Measurements from ENCODE around the gene ACTN4.

DNA sequence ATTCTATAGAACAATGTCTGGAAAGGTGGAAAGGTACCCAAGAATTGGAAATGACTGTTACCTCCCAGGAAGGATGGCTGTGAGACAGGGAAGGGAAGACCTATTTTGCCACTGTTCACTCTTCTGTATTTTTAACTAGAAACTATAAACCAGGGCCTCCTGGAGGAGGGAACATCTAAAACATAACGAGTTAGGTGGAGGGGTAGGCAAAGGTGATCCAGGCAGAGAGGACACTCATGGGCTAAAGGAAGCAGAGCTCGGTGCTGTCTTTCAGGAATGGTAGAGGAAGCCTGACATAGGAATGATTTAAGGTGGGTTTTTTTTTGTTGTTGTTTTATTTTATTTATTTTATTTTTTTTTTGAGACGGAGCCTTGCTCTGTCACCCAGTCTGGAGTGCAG, 22.6 kb upstream of the ACTN4 start:
- TF ChIP-seq, protein P1, sequence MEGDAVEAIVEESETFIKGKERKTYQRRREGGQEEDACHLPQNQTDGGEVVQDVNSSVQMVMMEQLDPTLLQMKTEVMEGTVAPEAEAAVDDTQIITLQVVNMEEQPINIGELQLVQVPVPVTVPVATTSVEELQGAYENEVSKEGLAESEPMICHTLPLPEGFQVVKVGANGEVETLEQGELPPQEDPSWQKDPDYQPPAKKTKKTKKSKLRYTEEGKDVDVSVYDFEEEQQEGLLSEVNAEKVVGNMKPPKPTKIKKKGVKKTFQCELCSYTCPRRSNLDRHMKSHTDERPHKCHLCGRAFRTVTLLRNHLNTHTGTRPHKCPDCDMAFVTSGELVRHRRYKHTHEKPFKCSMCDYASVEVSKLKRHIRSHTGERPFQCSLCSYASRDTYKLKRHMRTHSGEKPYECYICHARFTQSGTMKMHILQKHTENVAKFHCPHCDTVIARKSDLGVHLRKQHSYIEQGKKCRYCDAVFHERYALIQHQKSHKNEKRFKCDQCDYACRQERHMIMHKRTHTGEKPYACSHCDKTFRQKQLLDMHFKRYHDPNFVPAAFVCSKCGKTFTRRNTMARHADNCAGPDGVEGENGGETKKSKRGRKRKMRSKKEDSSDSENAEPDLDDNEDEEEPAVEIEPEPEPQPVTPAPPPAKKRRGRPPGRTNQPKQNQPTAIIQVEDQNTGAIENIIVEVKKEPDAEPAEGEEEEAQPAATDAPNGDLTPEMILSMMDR (IDR thresholded peaks at IDR 0.05; ENCODE audit: poor library complexity): no peak
- TF ChIP-seq EZH2 (IDR thresholded peaks at IDR 0.05; ENCODE audit: borderline replicate concordance) (no peak), EZH2phosphoT487 (IDR thresholded peaks at IDR 0.05; ENCODE audit: low read depth, severe bottlenecking, unreplicated experiment) (no peak)

Data from hepatocyte (in vitro differentiated cells).